ENCODE results near the gene SGSM1. TPM values are rescaled to one million over a fixed set of nuclear protein-coding genes. Genes with fewer than 3 reads are reported as not detected.

The SGSM1 gene, protein sequence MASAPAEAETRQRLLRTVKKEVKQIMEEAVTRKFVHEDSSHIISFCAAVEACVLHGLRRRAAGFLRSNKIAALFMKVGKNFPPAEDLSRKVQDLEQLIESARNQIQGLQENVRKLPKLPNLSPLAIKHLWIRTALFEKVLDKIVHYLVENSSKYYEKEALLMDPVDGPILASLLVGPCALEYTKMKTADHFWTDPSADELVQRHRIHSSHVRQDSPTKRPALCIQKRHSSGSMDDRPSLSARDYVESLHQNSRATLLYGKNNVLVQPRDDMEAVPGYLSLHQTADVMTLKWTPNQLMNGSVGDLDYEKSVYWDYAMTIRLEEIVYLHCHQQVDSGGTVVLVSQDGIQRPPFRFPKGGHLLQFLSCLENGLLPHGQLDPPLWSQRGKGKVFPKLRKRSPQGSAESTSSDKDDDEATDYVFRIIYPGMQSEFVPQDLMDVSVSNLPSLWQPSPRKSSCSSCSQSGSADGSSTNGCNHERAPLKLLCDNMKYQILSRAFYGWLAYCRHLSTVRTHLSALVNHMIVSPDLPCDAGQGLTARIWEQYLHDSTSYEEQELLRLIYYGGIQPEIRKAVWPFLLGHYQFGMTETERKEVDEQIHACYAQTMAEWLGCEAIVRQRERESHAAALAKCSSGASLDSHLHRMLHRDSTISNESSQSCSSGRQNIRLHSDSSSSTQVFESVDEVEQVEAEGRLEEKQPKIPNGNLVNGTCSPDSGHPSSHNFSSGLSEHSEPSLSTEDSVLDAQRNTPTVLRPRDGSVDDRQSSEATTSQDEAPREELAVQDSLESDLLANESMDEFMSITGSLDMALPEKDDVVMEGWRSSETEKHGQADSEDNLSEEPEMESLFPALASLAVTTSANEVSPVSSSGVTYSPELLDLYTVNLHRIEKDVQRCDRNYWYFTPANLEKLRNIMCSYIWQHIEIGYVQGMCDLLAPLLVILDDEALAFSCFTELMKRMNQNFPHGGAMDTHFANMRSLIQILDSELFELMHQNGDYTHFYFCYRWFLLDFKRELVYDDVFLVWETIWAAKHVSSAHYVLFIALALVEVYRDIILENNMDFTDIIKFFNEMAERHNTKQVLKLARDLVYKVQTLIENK
- 1 to 10 TPM; 2.2 to 2.4 (median 2.2) TPM for polyA plus RNA-seq (ENCODE audit: insufficient read length in 3 of 3)

GRCh38 chr22:24805790-24806662 is at the start of gene SGSM1:
Gene SGSM1 (plus strand): TSS chr22:24806211. CDS start chr22:24806326, 115 bp downstream.
- DNase-seq (ENCODE audit: low read depth in 3 of 3, low spot score in 2 of 3) = peak in 1 of 3 donors; percentile 42

DNA sequence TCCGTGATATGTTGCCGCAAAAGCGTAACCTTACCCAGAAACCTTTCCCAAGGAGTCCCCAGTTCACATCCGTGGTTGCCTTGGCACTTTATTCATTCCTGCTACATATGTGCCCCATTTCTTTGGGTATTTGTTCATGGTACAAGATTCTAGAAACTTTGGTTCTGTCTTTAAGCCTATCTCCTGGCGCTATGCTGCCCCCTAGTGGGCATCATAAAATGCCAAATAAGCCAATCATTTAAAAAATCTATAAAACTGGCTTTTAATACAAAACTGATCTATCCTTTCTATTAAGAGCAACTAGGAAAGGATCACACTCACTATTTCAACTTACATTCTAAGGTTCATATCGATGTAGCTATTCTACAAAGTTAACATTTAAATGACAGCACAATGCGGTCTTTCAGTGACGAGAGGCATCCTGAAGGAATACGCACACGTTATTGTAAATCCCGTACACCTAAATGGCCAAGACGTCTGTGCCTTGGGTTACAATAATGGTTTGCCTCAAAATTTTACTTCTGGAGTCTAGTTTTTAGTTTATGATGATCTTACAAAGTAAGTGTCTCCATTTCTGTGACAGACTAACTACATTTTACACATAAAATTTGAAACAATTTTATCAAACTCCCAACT is 47.7 kb upstream of the SGSM1 start:
- peak in 2 of 3 donors; percentile 19 to 29 for DNase-seq (ENCODE audit: low read depth in 3 of 3, low spot score in 2 of 3)

GRCh38 chr22:24759765-24760164 is 46.2 kb upstream of the SGSM1 start:
- no peak for DNase-seq (ENCODE audit: low read depth in 3 of 3, low spot score in 2 of 3)

GRCh38 chr22:24760708-24761306 is 45.2 kb upstream of the SGSM1 start:
- no peak for DNase-seq (ENCODE audit: low read depth in 3 of 3, low spot score in 2 of 3)

DNA sequence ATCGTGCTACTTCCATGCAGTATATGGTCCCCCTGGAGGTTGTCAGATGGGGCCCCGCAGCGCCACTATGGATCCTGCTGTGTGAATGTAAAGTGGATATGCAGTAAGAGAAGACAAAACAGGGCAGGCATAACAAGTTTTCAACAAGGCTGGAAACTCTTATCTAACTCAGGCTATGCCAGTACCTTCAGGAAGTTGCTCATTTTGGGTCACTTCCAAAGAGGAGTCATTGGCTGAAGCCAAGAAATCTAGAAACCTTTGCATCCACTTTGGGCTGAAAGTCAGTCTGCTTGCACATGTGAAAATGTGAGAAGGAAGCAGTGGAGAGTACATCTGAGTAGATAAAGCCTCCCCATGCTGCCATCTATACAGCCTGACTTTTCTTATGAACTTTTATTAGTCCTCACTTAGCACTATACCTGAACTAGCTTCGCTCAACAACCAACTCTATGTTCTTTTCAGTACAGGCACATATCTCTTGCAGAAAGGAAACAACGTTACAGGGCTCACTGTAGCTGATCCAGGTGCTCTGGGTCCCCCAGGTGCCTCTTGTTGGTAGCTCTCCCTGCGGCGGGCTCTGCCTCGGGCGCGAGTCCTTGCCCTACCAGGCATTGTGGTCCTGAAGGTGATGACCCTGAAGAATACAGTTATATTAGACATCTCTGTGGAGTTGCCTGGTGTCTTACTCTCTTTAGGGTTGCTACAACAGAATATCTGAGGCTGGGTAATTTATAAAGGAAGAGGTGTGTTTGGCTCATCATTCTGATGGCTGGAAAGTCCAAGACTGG is 43.9 kb upstream of the SGSM1 start:
- DNase-seq (ENCODE audit: low read depth in 3 of 3, low spot score in 2 of 3) = no peak

DNA sequence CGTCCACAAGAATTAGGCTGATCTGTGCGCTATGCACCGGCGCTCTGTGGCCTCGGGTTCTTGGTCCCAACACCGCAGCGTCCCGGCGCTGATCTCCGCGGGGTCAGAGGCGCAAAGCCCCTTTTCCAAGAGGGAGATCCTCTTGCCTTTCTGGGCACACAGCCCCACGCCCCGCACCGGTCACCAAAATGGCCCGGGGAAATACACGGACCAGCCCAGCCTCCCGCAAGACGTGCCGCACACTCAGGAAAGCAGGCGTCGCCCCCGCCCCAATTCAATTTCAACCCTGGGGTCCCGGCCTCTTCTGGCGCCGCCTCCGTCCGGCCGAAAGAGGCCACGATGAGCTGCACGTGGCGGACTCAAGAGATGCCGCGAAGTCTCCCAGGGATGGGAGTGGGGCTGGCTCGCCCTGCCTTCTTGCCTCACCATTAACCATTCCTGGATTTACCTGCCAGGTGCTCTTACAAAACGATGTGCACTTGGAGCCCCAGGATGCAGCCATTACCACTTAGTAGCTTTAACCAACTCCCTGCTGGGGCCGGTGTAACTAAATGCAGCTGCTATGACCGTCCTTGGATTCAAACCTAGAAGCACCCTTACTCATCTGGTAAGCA is 42.0 kb upstream of the SGSM1 start:
- no peak for DNase-seq (ENCODE audit: low read depth in 3 of 3, low spot score in 2 of 3)

DNA sequence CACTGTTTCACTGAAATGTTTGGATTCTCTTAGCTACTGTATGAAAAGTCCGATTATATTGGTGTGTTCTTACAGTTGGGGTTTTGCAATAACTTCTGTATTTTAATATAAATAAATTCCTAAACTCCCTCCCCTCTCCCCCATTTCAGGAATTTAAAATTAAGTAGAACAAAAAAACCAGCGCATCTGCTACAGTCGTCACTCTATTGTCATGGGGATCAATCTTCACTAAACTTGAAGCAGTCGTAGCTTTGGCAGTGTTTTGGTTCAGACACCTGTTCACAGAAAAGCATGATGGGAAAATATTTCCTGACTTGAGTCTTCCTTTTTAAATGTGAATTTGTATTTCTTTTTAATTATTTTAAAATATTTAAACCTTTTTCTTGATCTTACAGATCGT is 40.8 kb upstream of the SGSM1 start:
- no peak for DNase-seq (ENCODE audit: low read depth in 3 of 3, low spot score in 2 of 3)

DNA sequence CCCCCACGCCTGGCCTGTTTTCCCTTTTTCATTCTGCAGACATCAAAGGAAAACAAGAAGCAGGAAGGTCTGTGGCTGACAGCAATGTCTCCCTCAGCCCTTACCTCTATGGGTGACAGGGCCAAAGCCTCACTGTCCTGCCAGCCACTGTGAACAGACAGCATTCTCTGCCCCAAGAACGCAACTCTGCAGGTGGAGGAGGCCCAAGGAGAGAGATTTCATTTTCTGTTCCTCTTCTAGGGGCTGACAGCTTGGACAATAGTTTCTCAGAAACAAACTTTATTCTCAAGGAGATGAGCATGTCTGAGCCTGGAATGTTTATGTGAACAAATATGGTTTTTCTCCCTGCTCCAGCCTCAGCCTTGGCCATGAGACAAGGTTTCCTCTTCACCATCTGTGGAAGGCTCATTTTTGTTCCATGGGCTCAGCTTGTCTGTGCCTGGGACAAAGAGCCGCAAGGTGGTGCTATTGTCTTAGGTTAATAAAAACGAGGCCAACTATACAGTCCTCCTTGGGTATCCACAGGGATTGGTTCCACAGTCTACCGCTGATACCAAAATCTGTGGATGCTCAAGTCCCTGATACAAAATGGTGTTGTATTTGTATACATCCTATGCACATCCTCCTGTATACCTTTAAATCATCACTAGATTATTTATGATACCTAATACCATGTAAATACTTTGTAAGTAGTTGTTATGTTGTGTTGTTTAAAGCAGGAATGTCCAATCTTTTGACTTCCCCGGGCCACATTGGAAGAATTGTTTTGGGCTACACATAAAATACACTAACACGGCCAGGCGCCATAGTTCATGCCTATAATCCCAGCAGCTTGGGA is 37.3 kb upstream of the SGSM1 start:
- peak in 2 of 3 donors; percentile 17 to 30 for DNase-seq (ENCODE audit: low read depth in 3 of 3, low spot score in 2 of 3)

DNA sequence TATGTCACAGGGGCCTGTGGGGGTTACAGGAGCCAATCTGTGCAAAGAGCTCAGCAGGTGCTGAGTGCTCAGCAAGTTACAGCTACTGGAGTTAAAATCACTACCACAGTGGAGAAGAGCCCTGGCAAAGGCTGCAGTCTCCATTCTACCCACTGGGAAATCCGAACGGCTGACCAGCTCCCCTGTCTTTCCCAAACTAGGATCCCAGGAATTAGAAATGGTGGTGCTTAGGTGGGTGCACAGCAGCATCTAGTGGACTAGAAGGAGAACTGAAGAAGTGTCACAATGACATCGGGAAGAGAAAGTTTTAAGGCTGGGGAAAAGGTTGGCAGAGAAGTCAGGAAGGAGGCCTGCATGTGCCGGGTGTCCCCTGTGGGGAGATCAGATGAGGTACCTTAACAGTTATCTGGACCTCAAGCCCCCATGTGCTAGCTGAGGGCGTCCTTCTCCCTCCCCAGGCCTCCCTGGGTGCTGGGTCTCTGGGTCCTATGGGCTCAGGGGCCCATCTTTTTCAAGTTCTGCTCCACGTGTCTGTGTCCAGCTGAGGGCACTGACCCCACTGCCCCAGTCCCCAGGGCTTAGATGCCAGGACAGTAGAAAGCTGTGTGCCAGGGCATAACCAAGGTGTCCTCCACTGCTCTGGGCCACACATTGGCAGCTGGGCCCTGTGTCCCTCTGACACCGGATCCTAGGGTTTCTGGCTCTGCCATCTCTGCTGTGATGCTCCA is 33.4 kb upstream of the SGSM1 start:
- peak in 2 of 3 donors; percentile 21 to 26 for DNase-seq (ENCODE audit: low read depth in 3 of 3, low spot score in 2 of 3)

DNA sequence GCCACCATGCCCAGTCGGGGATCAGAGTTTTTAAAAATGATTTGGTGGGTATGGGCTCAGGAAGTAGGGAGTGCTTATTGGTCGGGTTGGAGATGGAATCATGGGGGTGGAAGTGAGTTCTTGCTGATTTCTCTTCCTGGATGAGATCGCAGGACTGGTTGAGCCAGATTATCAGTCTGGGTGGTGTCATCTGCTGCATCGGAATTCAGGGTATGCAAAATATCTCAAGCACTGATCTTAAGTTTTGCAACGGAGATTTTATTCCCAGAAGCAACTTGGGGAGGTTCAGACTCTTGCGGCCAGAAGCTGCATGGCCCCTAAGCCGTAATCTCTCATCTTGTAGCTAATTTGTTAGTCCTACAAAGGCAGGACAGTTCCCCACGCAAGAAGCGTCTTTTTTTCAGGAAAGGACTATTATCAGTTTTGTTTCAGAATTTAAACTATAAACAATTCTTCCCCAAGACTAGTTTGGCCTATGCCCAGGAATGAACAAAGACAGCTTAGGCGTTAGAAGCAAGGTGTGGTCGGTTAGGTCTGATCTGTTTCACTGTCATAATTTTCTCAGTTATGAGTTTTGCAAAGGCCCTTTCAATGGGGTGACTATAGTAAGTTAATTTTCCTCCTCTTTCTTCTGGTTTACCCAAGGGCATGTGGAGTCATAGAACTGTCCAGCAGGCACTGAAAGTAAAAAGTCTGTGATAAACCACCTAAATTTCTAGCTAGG is 30.1 kb upstream of the SGSM1 start:
- no peak for DNase-seq (ENCODE audit: low read depth in 3 of 3, low spot score in 2 of 3)

- DNase-seq (ENCODE audit: low read depth in 3 of 3, low spot score in 2 of 3) = no peak
Observed at GRCh38 chr22:24776525-24776924, 29.5 kb upstream of the SGSM1 start.

DNA sequence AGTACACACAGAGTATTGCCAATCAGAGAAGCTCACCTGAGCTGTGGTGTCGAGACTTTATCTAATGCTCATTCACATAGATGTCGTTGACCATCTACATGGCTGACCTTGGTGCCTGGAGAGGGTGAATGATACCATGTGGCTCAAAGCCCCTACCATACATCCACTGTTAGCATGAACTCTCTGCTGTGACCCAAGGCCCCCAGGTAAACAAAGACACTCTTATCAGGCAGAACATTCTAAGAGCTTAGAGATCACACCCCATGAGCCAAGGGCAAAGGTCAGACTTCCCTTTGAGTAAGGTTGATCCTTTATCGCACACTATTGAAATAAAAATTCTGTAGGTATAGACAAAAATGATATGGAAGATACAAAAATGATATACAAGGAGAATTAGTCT is 16.5 kb upstream of the SGSM1 start:
- DNase-seq (ENCODE audit: low read depth in 3 of 3, low spot score in 2 of 3) = no peak

DNA sequence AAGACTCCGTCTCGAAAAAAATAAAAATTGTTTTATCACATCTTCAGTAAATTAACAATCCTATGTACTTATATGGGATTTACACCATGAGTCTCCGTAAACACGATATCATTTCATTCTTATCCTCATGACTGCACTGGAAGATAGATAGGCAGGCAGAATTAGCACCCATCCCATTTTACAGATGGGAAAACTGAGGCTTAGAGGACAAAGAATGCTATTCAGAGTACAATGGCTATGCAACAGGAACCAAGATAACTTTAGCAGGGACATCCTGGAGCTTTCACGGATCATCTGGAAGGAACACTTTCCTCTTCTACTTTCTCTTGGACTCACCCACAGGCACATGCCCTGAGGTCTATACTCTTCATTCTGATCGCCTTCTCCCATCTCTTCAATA is 14.6 kb upstream of the SGSM1 start:
- DNase-seq (ENCODE audit: low read depth in 3 of 3, low spot score in 2 of 3) = no peak

DNA sequence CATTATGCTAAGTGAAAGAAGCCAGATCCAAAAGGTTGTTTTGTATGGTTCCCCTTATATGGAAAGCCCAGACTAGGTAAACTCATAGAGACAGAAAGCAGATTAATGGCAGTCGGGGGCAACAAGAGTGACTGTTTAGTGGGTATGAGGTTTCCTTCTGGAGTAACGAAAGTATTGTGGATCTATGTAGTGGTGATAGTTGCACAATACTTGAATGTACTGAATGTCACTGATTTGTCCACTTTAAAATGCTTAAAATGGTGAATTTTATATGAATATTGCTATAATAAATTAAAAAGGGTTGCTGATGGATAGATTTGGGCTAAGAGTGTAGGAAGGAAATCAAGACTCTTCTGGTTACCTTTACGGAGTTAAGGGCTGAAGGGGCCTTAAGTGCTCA is 10.0 kb upstream of the SGSM1 start:
- DNase-seq (ENCODE audit: low read depth in 3 of 3, low spot score in 2 of 3) = no peak

DNA sequence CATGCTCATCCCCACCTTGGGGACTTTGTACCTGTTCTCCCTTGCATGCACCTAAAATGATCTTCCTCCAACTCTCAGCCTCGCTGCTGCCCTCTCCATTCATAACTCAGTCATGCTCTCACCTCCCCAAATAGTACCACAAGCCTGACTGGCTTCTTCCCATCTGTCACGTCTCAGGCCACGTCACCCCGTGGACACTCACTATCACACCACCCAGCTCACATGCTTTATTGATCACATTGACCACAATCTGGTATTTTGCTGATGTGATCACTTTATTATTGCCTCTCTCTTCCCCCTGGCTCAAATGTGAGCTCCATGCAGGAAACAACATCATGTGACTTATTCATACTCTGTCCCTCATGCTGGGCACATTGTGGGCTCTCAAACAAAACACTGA is 9.2 kb upstream of the SGSM1 start:
- no peak for DNase-seq (ENCODE audit: low read depth in 3 of 3, low spot score in 2 of 3)

DNA sequence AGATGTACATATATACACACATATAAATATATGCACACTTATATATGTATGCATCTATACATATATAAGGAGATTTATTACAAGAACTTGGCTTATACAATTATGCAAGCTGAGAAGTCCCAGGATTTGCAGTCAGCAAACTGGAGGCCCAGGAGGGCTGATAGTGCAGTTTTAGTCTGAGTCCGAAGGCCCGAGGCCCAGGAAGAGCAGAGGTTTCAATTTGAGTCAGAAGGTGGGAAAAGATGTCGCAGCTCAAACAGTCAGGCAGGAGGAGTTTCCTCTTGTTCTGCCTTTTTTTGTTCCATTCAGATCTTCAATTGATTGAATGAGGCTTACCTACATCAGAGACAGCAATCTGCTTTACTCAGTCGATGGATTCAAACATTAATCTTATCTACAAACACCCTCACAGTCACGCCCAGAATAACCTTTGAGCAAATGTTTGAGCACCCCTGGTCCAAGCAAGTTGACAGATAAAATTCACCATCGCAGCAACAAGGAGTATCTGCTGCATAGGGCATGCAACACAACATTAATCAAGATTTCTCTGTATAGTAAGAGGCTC is 4.0 kb upstream of the SGSM1 start:
- DNase-seq (ENCODE audit: low read depth in 3 of 3, low spot score in 2 of 3) = no peak

Data from right renal cortex interstitium (tissue), 3 donors.